CD14-positive monocyte (primary cell): Measurements from ENCODE around the gene RAMP1. TPM values are rescaled to one million over a fixed set of nuclear protein-coding genes. Genes with fewer than 3 reads are reported as not detected.

Experiments used
- DNase-seq, 3 donors: peaks; one replicate each; pipeline ENCODE4 v3.0.0-alpha.2; 2011 to 2022
- H2AFZ ChIP-seq: 2 replicates; pipeline ENCODE4 v1.6.0; 2012; ENCODE audit warnings: mild to moderate bottlenecking, low read depth, low read length, inconsistent platforms; ENCODE audit not compliant: insufficient read depth, poor library complexity, severe bottlenecking
- H3K27ac ChIP-seq, 2 donors: 1 replicate in 1 of 2; 2 replicates in 1 of 2; pipeline ENCODE4 v1.5.1; 2012 to 2013; ENCODE audit warnings: low read length in 2 of 2, control low read depth in 1 of 2, inconsistent platforms in 1 of 2, low read depth in 1 of 2, mild to moderate bottlenecking in 1 of 2
- H3K27me3 ChIP-seq, 2 donors: one replicate each; pipeline versions ENCODE4 v1.6.0 to v1.6.1; 2011 to 2013; ENCODE audit warnings: low read length in 2 of 2; ENCODE audit not compliant: control insufficient read depth in 2 of 2, insufficient read depth in 2 of 2
- H3K36me3 ChIP-seq, 2 donors: replicated peaks in 1 of 2; 1 replicate in 1 of 2; 2 replicates in 1 of 2; pipeline versions ENCODE4 v1.5.1 to v1.6.1; 2012 to 2013; ENCODE audit warnings: low read length in 2 of 2, control low read depth in 1 of 2, inconsistent platforms in 1 of 2, mild to moderate bottlenecking in 1 of 2; ENCODE audit not compliant: insufficient read depth in 2 of 2, control insufficient read depth in 1 of 2
- H3K4me1 ChIP-seq, 2 donors: 1 replicate in 1 of 2; 2 replicates in 1 of 2; pipeline versions ENCODE4 v1.5.1 to v1.6.1; 2012 to 2013; ENCODE audit warnings: low read length in 2 of 2, control low read depth in 1 of 2, inconsistent platforms in 1 of 2, mild to moderate bottlenecking in 1 of 2, moderate library complexity in 1 of 2; ENCODE audit not compliant: insufficient read depth in 2 of 2, control insufficient read depth in 1 of 2
- H3K4me2 ChIP-seq: replicated peaks from 2 replicates; pipeline ENCODE3; 2012; ENCODE audit warnings: low read length, moderate library complexity, mild to moderate bottlenecking; ENCODE audit not compliant: poor library complexity, severe bottlenecking; ENCODE audit errors: extremely low read depth
- H3K4me3 ChIP-seq, 3 experiments: fragments of 200-600 bp in 1 of 3; sonication (generic) in 1 of 3; replicated peaks in 1 of 3; 1 replicate in 2 of 3; 2 replicates in 1 of 3; pipeline ENCODE4 v1.5.1; 2011 to 2013; ENCODE audit warnings: low read length in 3 of 3, mild to moderate bottlenecking in 3 of 3, control low read depth in 2 of 3, low read depth in 2 of 3, inconsistent platforms in 1 of 3, moderate library complexity in 1 of 3
- H3K79me2 ChIP-seq: 2 replicates; pipeline ENCODE4 v1.6.0; 2012; ENCODE audit warnings: mild to moderate bottlenecking, control low read depth, inconsistent platforms, low read length, moderate library complexity; ENCODE audit not compliant: insufficient read depth
- H3K9ac ChIP-seq: 2 replicates; pipeline ENCODE4 v1.6.0; 2017; ENCODE audit warnings: low read length, mild to moderate bottlenecking; ENCODE audit not compliant: insufficient read depth, poor library complexity, severe bottlenecking
- H3K9me3 ChIP-seq, 2 donors: replicated peaks in 1 of 2; 1 replicate in 1 of 2; 2 replicates in 1 of 2; pipeline versions ENCODE4 v1.5.1 to v1.6.1; 2012 to 2013; ENCODE audit warnings: low read length in 2 of 2, control low read depth in 1 of 2; ENCODE audit not compliant: control insufficient read depth in 1 of 2, insufficient read depth in 1 of 2
- H4K20me1 ChIP-seq: 2 replicates; pipeline ENCODE4 v1.6.0; 2012; ENCODE audit warnings: mild to moderate bottlenecking, low read length, control low read depth, moderate library complexity; ENCODE audit not compliant: insufficient read depth
- H3K27ac Mint-ChIP-seq, 7 donors: one replicate each; pipeline ENCODE4 v1.8.0; 2020; ENCODE audit warnings: mild to moderate bottlenecking in 7 of 7, mixed read lengths in 7 of 7, moderate library complexity in 6 of 7, inconsistent platforms in 2 of 7
- H3K27me3 Mint-ChIP-seq, 3 donors: one replicate each; pipeline ENCODE4 v1.8.0; 2021 to 2022; ENCODE audit warnings: low read depth in 3 of 3, mild to moderate bottlenecking in 3 of 3, mixed read lengths in 3 of 3, moderate library complexity in 3 of 3, inconsistent platforms in 1 of 3
- H3K36me3 Mint-ChIP-seq, 2 donors: one replicate each; pipeline ENCODE4 v1.8.0; 2020; ENCODE audit warnings: mixed read lengths in 2 of 2, inconsistent platforms in 1 of 2, mild to moderate bottlenecking in 1 of 2
- H3K4me1 Mint-ChIP-seq: one replicate; pipeline ENCODE4 v1.8.0; 2020; ENCODE audit warnings: mild to moderate bottlenecking, mixed read lengths
- H3K4me3 Mint-ChIP-seq, 2 donors: one replicate each; pipeline ENCODE4 v1.8.0; 2020; ENCODE audit warnings: mild to moderate bottlenecking in 2 of 2, mixed read lengths in 2 of 2, moderate library complexity in 1 of 2
- H3K9me3 Mint-ChIP-seq, 7 donors: one replicate each; pipeline ENCODE4 v1.8.0; 2020 to 2022; ENCODE audit warnings: mixed read lengths in 7 of 7, mild to moderate bottlenecking in 6 of 7, moderate library complexity in 6 of 7, inconsistent platforms in 2 of 7
- CTCF ChIP-seq: fragments of 200-600 bp; IDR thresholded peaks from one replicate; pipeline ENCODE4 v1.8.0; 2022; ENCODE audit warnings: antibody characterized with exemption, mild to moderate bottlenecking
- WGBS: methylation state at CpG from one replicate; pipeline ENCODE4 v1.1.5; 2013; ENCODE audit warnings: missing lambda C conversion rate; ENCODE audit not compliant: insufficient coverage; 5-methylcytosine and 5-hydroxymethylcytosine counted together
- intact Hi-C, 2 donors: fragments of 100-400 bp; cut with micrococcal nuclease; formaldehyde crosslinking; loops; one replicate each; pipeline versions ENCODE4 v1.15.0 to v1.15.1; 2023
- polyA plus RNA-seq, 3 donors: library from polyadenylated mRNA; depleted of rRNA in 1 of 3; unstranded in 2 of 3; stranded (reverse) in 1 of 3; fragments of 300-500 nt in 2 of 3; fragments of >200 nt in 1 of 3; fragmentation: Illumina TruSeq in 2 of 3; gene quantifications; 1 replicate in 2 of 3; 2 replicates in 1 of 3; pipeline ENCODE4 v1.2.3, GENCODE V29; 2012 to 2021

Gene RAMP1
- polyA plus RNA-seq, 3 donors: not detected

DNA sequence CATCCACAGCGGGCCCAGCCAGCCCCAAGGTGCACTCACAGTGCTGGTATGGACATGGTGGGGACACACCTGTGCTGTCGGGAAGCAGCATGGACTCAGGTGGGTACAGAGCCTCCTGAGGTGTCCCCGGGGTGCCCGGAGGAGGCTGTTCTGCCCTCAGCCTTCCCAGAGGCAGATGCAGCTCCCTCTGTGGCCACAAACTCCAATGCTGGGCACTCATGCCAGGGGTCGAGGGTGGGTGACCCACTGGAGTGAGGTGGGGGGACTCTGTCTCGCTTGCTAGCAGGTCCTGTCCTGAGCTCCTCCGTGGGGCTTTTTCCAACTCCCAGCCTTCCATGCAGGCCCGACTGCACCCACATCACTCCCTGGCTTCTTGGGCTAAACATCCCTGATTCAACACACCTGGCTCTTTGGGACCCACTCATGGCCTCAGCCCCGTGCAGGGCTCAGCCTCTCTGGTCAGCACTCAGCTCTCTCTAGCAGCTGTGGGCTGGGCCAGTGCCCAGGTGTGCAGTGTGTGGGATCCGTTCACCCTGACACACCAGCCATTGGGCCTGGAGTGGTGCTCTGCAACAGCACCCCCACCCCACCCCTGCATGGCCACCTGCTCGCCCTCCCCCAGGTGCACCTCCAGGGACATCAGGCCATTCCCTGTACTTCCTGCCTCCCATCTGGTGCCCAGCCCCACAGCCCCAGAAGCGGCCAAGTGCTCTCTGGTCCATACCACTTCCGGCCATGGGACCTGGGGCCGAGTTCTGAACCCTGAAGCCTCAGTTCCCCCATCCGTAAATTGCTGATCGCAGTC is 16.0 kb downstream of the RAMP1 start:
- H3K9me3 Mint-ChIP-seq: peaks cover 0 to 2% (median 0%) of the 10 kb centered on the region in 7 donors
- no peak overlapping the region for H2AFZ ChIP-seq
- H3K4me1 Mint-ChIP-seq: peaks cover 2% of the 10 kb centered on the region
- no peak overlapping the region for H3K4me2 ChIP-seq
- H3K4me1 ChIP-seq: no peaks in the 10 kb centered on the region
- H3K36me3 Mint-ChIP-seq: no peaks in the 10 kb centered on the region
- no peak overlapping the region for H3K9ac ChIP-seq
- H3K27ac Mint-ChIP-seq: no peak overlapping the region
- WGBS: 88% methylated on average over 12 of the region's 16 CpGs
- no peak for DNase-seq
- H3K36me3 ChIP-seq: no peaks in the 10 kb centered on the region
- no peaks in the 10 kb centered on the region for H3K27me3 ChIP-seq
- no peak overlapping the region for H3K27ac ChIP-seq
- TF ChIP-seq CTCF: no peak
- H3K9me3 ChIP-seq: no peaks in the 10 kb centered on the region
- H3K27me3 Mint-ChIP-seq: peaks cover 3 to 16% (median 6%) of the 10 kb centered on the region in 3 donors
- H4K20me1 ChIP-seq: no peaks in the 10 kb centered on the region
- intact Hi-C loops: no loop called here
- H3K4me3 Mint-ChIP-seq: no peak overlapping the region
- no peaks in the 10 kb centered on the region for H3K79me2 ChIP-seq
- H3K4me3 ChIP-seq: no peak overlapping the region

GRCh38 chr2:237876061-237876526 is 16.7 kb downstream of the RAMP1 start:
- no peaks in the 10 kb centered on the region for H3K79me2 ChIP-seq
- no peak overlapping the region for H3K4me2 ChIP-seq
- no peak for DNase-seq
- Mint-ChIP-seq H3K27me3 (peaks cover 2 to 12% (median 6%) of the 10 kb centered on the region in 3 donors), H3K36me3 (no peaks in the 10 kb centered on the region), H3K4me3 (no peak overlapping the region), H3K4me1 (peaks cover 2% of the 10 kb centered on the region), H3K9me3 (peaks cover 0 to 2% (median 0%) of the 10 kb centered on the region in 7 donors), H3K27ac (no peak overlapping the region)
- no peaks in the 10 kb centered on the region for H3K4me1 ChIP-seq
- no peaks in the 10 kb centered on the region for H4K20me1 ChIP-seq
- no peak for TF ChIP-seq CTCF
- 91% methylated on average over 13 of the region's 14 CpGs for WGBS
- no peaks in the 10 kb centered on the region for H3K36me3 ChIP-seq
- H3K4me3 ChIP-seq: no peak overlapping the region
- no peak overlapping the region for H3K27ac ChIP-seq
- H3K9me3 ChIP-seq: no peaks in the 10 kb centered on the region
- intact Hi-C loops: no loop called here
- no peaks in the 10 kb centered on the region for H3K27me3 ChIP-seq
- H2AFZ ChIP-seq: no peak overlapping the region
- no peak overlapping the region for H3K9ac ChIP-seq
